Astrocyte of the hippocampus (primary cell): ENCODE measurements around the gene POLR1C.
"Not testable (repeated sequence)": the region's sequence is repeated elsewhere in the genome, so short reads cannot be mapped to it uniquely, and the experiment has no call there.

Experiments used
- DNase-seq: peaks from one replicate; pipeline ENCODE4 v3.0.0; 2011; ENCODE audit warnings: low read depth, low spot score

POLR1C gene

GRCh38 chr6:43509984-43510826 lies 6.7 kb upstream of the POLR1C start, which contains the start of gene LRRC73:
Gene LRRC73, minus strand, starts transcription at chr6:43510346. Its CDS starts 561 bp downstream, at chr6:43509785.
- peak; percentile 94 for DNase-seq

GRCh38 chr6:43510827-43511163 lies 6.1 kb upstream of the POLR1C start:
- DNase-seq, result no peak

- DNase-seq, result no peak
Observed at GRCh38 chr6:43511824-43512415, 5.0 kb upstream of the POLR1C start.

GRCh38 chr6:43515808-43516207 lies 1.1 kb upstream of the POLR1C start:
- no peak for DNase-seq

- DNase-seq, result no peak
Observed at GRCh38 chr6:43516367-43516696, 557 bp upstream of the POLR1C start.

- no peak for DNase-seq
Observed at GRCh38 chr6:43517505-43518357, 842 bp downstream of the POLR1C start.

- no peak for DNase-seq
Observed at GRCh38 chr6:43520097-43520496, 3.2 kb downstream of the POLR1C start.

- peak; percentile 86 for DNase-seq
Observed at GRCh38 chr6:43521836-43522235, 4.9 kb downstream of the POLR1C start.

- DNase-seq, result no peak
Observed at GRCh38 chr6:43522547-43523261, 5.8 kb downstream of the POLR1C start.

- DNase-seq, result no peak
Observed at GRCh38 chr6:43523284-43523683, 6.4 kb downstream of the POLR1C start.

- DNase-seq, result no peak
Observed at GRCh38 chr6:43524483-43524961, 7.6 kb downstream of the POLR1C start.

- DNase-seq, result peak; percentile 62
Observed at GRCh38 chr6:43532201-43532600, 15.3 kb downstream of the POLR1C start.

- not testable (repeated sequence) for DNase-seq
Observed at GRCh38 chr6:43538986-43539385, 22.1 kb downstream of the POLR1C start.

GRCh38 chr6:43539409-43539808 lies 22.5 kb downstream of the POLR1C start:
- DNase-seq, result not testable (repeated sequence)

GRCh38 chr6:43540507-43540906 lies 23.6 kb downstream of the POLR1C start:
- no peak for DNase-seq

- DNase-seq, result no peak
Observed at GRCh38 chr6:43541774-43542471, 25.0 kb downstream of the POLR1C start.

- no peak for DNase-seq
Observed at GRCh38 chr6:43544461-43544860, 27.6 kb downstream of the POLR1C start.

GRCh38 chr6:43547222-43547621 lies 30.3 kb downstream of the POLR1C start:
- DNase-seq, result no peak

GRCh38 chr6:43557620-43558019 lies 40.7 kb downstream of the POLR1C start:
- DNase-seq, result not testable (repeated sequence)

- DNase-seq, result no peak
Observed at GRCh38 chr6:43559328-43559727, 42.4 kb downstream of the POLR1C start.

GRCh38 chr6:43570876-43571441 lies 54.1 kb downstream of the POLR1C start:
- peak; percentile 8 for DNase-seq
